ENCODE measurements around the gene UFSP2.

Gene UFSP2

GRCh38 chr4:185351691-185352090 lies 74.1 kb downstream of the UFSP2 start:
- no peak for FAIRE-seq

Data from A204.1 (cell line).